Measurements from ENCODE around the gene ARHGAP10.
"Not testable (repeated sequence)": the region's sequence is repeated elsewhere in the genome, so short reads cannot be mapped to it uniquely, and the experiment has no call there.

ARHGAP10 gene

GRCh38 chr4:148000038-148000437 lies 268.1 kb downstream of the ARHGAP10 start:
- DNase-seq = not testable (repeated sequence)

GRCh38 chr4:148004228-148004857 lies 272.5 kb downstream of the ARHGAP10 start:
- DNase-seq = no peak

- DNase-seq = no peak
Observed at GRCh38 chr4:148006001-148006400, 274.1 kb downstream of the ARHGAP10 start.

- DNase-seq = no peak
Observed at GRCh38 chr4:148007314-148007760, 275.4 kb downstream of the ARHGAP10 start.

- DNase-seq = no peak
Observed at GRCh38 chr4:148007792-148008191, 275.9 kb downstream of the ARHGAP10 start.

- DNase-seq = no peak
Observed at GRCh38 chr4:148015058-148015457, 283.2 kb downstream of the ARHGAP10 start.

- DNase-seq = no peak
Observed at GRCh38 chr4:148015468-148015867, 283.6 kb downstream of the ARHGAP10 start.

GRCh38 chr4:148016063-148016637 lies 284.3 kb downstream of the ARHGAP10 start:
- no peak for DNase-seq

- DNase-seq = no peak
Observed at GRCh38 chr4:148017801-148018200, 285.9 kb downstream of the ARHGAP10 start.

GRCh38 chr4:148021686-148022085 lies 289.8 kb downstream of the ARHGAP10 start:
- no peak for DNase-seq

- no peak for DNase-seq
Observed at GRCh38 chr4:148022975-148023374, 291.1 kb downstream of the ARHGAP10 start.

- no peak for DNase-seq
Observed at GRCh38 chr4:148023512-148024181, 291.8 kb downstream of the ARHGAP10 start.

- no peak for DNase-seq
Observed at GRCh38 chr4:148025981-148026380, 294.1 kb downstream of the ARHGAP10 start.

- no peak for DNase-seq
Observed at GRCh38 chr4:148027201-148027600, 295.3 kb downstream of the ARHGAP10 start.

GRCh38 chr4:148029781-148030180 lies 297.9 kb downstream of the ARHGAP10 start:
- DNase-seq = no peak

- no peak for DNase-seq
Observed at GRCh38 chr4:148030193-148030873, 298.4 kb downstream of the ARHGAP10 start.

- DNase-seq = no peak
Observed at GRCh38 chr4:148034813-148035212, 302.9 kb downstream of the ARHGAP10 start.

GRCh38 chr4:148041606-148042329 lies 309.9 kb downstream of the ARHGAP10 start:
- no peak for DNase-seq

- no peak for DNase-seq
Observed at GRCh38 chr4:148044089-148044911, 312.4 kb downstream of the ARHGAP10 start.

GRCh38 chr4:148044912-148045352 lies 313.0 kb downstream of the ARHGAP10 start:
- DNase-seq = no peak

- DNase-seq = no peak
Observed at GRCh38 chr4:148048598-148048997, 316.7 kb downstream of the ARHGAP10 start.

GRCh38 chr4:148051403-148051802 lies 319.5 kb downstream of the ARHGAP10 start:
- DNase-seq = no peak

Measured in stimulated activated CD4-positive, alpha-beta T cell treated with anti-CD3 and anti-CD28 coated beads, Interleukin-2, amount 100 ng/mL, for 48 hours (primary cell).